Neural cell (in vitro differentiated cells): ENCODE results near the gene RAB1B.

Experiments used
- EZH2 ChIP-seq: fragments of 200-600, 300-800 bp; shearing (Covaris generic), sonication (generic); IDR thresholded peaks from 2 replicates; pipeline ENCODE4 v1.6.1; 2014; ENCODE audit warnings: antibody characterized with exemption, low read length, borderline replicate concordance, mild to moderate bottlenecking; ENCODE audit not compliant: insufficient read depth, poor library complexity, severe bottlenecking
- MXI1 ChIP-seq: fragments of 450-650 bp; conservative IDR thresholded peaks from 2 replicates; pipeline ENCODE4 v1.6.1; 2014; ENCODE audit warnings: antibody characterized with exemption, mild to moderate bottlenecking; ENCODE audit not compliant: poor library complexity, severe bottlenecking
- SMC3 ChIP-seq: fragments of 450-650 bp; conservative IDR thresholded peaks from 2 replicates; pipeline ENCODE4 v1.6.1; 2014; ENCODE audit warnings: antibody characterized with exemption, mild to moderate bottlenecking, moderate library complexity; ENCODE audit not compliant: poor library complexity
- TF ChIP-seq, protein P1 (sequence below): fragments of 450-650 bp; IDR thresholded peaks from 2 replicates; pipeline ENCODE4 v1.5.1; 2014; ENCODE audit warnings: antibody characterized with exemption, mild to moderate bottlenecking, moderate library complexity; ENCODE audit not compliant: poor library complexity, severe bottlenecking
- TF ChIP-seq, protein P2 (sequence below): IDR thresholded peaks from 2 replicates; pipeline ENCODE4 v1.6.1; 2012; ENCODE audit warnings: borderline replicate concordance

DNA sequence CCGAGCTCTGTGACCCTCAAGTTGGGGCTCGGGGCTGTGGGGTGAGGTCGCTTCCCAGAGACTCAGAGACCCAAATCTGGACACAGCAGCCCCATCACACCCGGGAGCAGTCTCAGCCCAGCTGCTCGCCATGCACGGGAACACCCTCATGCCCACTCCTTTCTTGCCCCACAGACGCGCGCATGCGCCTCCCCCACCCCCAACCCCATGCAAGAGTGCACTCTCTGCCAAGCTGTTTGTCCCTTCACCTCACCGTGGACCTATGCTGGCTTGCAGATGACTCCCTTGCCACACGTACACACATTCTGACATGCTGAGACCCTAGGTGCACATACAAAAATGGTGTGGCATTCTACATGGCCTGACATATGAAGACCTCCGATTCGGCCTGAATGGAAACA lies 48.9 kb downstream of the RAB1B start:
- TF ChIP-seq EZH2 (no peak), SMC3 (no peak), MXI1 (no peak)
- TF ChIP-seq, protein P1, sequence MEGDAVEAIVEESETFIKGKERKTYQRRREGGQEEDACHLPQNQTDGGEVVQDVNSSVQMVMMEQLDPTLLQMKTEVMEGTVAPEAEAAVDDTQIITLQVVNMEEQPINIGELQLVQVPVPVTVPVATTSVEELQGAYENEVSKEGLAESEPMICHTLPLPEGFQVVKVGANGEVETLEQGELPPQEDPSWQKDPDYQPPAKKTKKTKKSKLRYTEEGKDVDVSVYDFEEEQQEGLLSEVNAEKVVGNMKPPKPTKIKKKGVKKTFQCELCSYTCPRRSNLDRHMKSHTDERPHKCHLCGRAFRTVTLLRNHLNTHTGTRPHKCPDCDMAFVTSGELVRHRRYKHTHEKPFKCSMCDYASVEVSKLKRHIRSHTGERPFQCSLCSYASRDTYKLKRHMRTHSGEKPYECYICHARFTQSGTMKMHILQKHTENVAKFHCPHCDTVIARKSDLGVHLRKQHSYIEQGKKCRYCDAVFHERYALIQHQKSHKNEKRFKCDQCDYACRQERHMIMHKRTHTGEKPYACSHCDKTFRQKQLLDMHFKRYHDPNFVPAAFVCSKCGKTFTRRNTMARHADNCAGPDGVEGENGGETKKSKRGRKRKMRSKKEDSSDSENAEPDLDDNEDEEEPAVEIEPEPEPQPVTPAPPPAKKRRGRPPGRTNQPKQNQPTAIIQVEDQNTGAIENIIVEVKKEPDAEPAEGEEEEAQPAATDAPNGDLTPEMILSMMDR, result no peak
- TF ChIP-seq, protein P2, sequence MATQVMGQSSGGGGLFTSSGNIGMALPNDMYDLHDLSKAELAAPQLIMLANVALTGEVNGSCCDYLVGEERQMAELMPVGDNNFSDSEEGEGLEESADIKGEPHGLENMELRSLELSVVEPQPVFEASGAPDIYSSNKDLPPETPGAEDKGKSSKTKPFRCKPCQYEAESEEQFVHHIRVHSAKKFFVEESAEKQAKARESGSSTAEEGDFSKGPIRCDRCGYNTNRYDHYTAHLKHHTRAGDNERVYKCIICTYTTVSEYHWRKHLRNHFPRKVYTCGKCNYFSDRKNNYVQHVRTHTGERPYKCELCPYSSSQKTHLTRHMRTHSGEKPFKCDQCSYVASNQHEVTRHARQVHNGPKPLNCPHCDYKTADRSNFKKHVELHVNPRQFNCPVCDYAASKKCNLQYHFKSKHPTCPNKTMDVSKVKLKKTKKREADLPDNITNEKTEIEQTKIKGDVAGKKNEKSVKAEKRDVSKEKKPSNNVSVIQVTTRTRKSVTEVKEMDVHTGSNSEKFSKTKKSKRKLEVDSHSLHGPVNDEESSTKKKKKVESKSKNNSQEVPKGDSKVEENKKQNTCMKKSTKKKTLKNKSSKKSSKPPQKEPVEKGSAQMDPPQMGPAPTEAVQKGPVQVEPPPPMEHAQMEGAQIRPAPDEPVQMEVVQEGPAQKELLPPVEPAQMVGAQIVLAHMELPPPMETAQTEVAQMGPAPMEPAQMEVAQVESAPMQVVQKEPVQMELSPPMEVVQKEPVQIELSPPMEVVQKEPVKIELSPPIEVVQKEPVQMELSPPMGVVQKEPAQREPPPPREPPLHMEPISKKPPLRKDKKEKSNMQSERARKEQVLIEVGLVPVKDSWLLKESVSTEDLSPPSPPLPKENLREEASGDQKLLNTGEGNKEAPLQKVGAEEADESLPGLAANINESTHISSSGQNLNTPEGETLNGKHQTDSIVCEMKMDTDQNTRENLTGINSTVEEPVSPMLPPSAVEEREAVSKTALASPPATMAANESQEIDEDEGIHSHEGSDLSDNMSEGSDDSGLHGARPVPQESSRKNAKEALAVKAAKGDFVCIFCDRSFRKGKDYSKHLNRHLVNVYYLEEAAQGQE, result no peak
